HG03108 (cell line): ENCODE results near the gene CFAP45.

Experiments
- ATAC-seq: cut with Tn5 transposase; IDR thresholded peaks from one replicate; pipeline ENCODE4 v1.9.1; 2021; ENCODE audit warnings: moderate library complexity; ENCODE audit not compliant: unreplicated experiment

The CFAP45 gene

DNA sequence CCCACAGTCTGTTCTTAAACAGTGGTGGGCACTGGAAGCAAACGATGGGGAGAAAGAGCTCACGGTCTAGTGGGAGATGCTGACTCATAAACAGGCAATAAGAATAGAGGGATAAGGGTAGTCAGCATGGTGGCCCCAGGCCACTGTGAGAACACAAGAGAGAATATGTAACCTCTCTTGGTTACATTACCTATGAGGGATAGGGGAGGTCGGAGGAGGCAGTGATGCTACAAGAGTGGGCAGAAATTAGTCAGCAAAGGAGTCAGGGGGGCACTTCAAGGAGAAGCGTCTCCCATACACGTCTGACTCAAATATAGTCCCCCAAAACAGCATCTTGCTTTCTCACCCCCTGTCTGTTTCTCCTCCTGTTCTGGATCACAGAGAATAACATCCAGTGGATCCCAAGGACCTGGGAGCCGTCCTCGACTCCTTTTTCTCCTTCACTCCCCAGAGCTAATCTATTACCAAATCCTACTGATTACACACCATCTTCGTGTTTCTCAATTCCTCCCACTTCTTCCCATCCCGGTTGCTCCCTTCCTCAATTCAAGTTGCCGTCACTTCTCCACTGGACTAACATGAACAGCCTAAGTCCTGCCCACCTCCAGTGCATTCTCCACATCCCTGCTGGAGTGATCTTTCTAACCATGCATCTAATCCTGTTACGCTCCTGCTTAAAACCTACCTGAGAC lies 71.2 kb downstream of the CFAP45 start:
- ATAC-seq = no peak

DNA sequence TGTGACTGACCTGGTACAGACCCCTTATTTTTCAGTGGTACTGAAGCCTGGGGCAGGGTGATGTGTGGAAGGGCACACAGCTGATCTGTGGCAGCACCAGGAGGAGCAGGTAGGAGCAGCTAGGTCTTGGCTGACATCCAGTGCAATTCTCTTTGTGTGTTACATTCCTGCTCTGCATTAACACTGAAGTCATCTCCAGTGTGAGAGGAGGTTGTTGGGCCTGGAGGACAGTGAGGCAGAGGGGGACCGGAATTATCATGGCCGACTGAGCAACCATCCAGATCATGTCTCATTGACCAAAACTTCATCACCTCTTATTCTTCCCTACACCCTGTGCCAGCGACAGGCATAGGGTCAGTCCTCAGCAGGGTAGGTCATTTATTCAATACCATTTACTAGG lies 71.8 kb downstream of the CFAP45 start:
- ATAC-seq = no peak

DNA sequence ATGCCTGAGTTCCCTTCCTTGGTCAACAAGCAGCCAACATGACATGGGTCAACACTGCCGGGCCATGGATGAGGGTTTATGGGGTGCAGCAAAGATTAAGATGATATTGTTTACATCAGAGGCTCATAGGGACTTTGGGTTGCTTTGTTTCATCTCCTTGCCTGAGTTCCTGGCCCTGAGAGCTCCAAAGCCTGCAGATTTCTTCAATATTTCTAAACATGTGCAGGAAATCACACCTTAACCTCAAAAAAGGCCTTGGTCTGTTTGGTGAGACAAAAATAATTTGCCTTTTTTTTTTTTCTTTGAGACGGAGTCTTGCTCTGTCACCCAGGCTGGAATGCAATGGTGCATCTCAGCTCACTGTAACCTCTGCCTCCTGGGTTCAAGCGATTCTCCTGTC lies 72.4 kb downstream of the CFAP45 start:
- ATAC-seq = no peak

DNA sequence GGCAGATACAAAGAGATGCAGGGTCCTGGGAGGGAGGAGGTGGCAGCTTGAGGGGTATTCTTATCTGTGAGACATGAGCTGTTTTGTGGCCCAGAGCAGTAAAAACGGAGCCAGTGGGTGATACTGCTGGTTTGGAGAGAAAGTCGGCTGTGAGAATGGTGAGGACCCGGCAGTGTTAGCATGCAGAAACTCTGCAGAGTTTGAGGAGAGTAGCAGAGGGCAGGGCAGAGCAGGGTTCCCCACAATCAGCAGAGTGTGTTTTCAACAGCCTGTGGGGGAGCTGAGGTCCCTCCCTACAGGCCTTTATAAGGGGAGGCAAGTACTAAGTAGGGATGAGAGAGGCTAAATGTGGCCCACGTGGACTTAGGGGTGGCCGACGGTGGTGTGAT lies 72.9 kb downstream of the CFAP45 start:
- no peak for ATAC-seq

DNA sequence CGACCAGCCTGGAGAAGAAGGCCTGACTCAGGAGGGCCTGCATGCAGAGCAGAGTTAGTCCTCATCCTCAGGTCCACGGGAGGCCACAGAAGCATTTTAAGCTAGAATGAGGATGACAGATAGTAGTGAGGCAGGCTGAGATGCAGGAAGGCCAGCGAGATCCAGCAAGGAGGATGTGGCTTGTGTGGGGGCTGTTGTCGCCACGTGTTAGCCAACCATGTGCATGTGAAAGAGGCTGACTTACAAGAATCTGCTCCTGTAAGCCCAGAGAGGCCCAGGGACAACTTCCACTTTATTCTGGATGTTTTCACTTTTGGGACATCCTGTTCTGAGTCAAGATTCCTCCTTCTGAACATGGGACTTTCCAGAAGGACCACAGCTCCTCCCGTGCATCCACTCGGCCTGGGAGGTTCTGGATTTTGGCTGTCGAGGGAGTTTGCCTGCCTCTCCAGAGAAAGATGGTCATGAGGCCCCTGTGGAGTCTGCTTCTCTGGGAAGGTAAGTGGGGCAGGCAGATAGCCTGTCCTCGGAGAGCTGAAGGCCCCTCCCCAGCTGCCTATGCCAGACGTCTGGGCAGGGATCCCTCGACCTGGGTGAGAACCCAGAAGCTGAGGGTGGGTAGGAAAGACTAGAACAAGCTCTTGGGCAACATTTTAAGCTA lies 73.4 kb downstream of the CFAP45 start, which contains the start of gene SLAMF8:
Gene SLAMF8 (plus strand): TSS at position 433 of the 661 bp plus-strand sequence. CDS start 26 bp downstream, at position 459.
- no peak for ATAC-seq

DNA sequence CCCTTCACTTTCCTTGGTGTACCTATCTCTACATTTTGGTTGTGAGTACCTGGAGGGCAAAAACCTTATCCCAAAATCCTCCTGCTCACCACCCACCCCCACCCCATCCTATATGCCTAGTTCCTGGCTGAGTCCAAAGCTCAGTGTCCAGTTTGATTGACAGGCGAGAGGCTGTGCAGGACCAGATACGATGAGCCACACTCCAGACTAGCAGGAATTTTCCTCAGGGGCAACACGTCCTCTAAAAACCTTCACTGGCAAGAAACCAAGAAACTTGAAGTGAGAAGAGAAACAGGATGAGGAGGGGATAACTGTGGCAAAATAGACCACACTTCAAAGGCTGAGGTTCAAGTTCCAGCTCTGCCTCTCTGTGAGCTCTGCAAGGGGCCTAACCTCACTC lies 74.4 kb downstream of the CFAP45 start:
- no peak for ATAC-seq

DNA sequence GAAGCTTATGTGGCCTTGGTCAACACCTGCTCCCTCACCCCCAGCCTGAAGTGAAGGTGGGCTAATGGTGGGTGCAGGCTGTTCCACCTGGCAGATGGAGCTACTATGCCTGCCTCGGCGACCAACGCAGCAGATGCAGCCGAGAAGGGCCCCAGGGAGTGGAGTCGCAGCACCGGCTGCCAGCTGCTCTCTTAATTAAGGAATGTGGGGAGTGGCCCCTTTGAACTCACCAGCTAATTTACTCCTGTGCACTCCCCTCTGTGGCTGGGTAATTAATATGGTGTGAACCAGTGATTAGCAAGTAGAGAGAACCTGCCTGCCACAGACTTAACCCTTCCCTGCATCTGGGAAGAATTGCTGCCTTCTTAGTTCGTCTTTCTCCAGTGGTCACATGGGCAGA lies 76.6 kb downstream of the CFAP45 start:
- ATAC-seq = no peak
